Adrenal gland (tissue), 12 donors: ENCODE measurements around the gene IFT88. TPM values are rescaled to one million over a fixed set of nuclear protein-coding genes. Genes with fewer than 3 reads are reported as not detected.
A peak's percentile ranks its signal among the peaks of the same experiment; 100 is the strongest.

Experiments used
- DNase-seq, 7 donors: peaks; one replicate each; pipeline ENCODE4 v3.0.0-alpha.2; 2019 to 2020
- H3K27ac ChIP-seq, 5 donors: fragments of 200-600 bp; sonication (generic) in 4 of 5; 1 replicate in 3 of 5; 2 replicates in 2 of 5; pipeline versions ENCODE4 v1.5.1 to v1.8.0; 2016 to 2020; ENCODE audit warnings: mild to moderate bottlenecking in 1 of 5
- H3K27me3 ChIP-seq: fragments of 200-600 bp; 2 replicates; pipeline ENCODE4 v1.8.0; 2021
- H3K36me3 ChIP-seq, 2 donors: fragments of 200-600 bp; replicated peaks in 1 of 2; 1 replicate in 1 of 2; 2 replicates in 1 of 2; pipeline versions ENCODE4 v1.5.1 to v1.8.0; 2018 to 2022
- H3K4me1 ChIP-seq, 2 donors: fragments of 200-600 bp; replicated peaks in 1 of 2; 1 replicate in 1 of 2; 2 replicates in 1 of 2; pipeline versions ENCODE4 v1.5.1 to v1.8.0; 2018 to 2021
- H3K4me3 ChIP-seq, 4 donors: fragments of 200-600 bp; sonication (generic) in 3 of 4; one replicate each; pipeline ENCODE4 v1.5.1; 2016 to 2018
- H3K9me3 ChIP-seq, 3 donors: fragments of 200-600 bp; sonication (generic) in 1 of 3; replicated peaks in 1 of 3; 1 replicate in 2 of 3; 2 replicates in 1 of 3; pipeline versions ENCODE4 v1.5.1 to v1.8.0; 2016 to 2021
- POLR2A ChIP-seq, 2 donors: fragments of 450-650 bp; IDR thresholded peaks; one replicate each; pipeline ENCODE4 v1.6.1; 2017; ENCODE audit warnings: antibody characterized with exemption in 2 of 2, mild to moderate bottlenecking in 2 of 2, moderate library complexity in 1 of 2
- WGBS, 4 donors: extraction: QIAGEN DNeasy Blood & Tissue Kit in 2 of 4; methylation state at CpG; one replicate each; pipeline versions ENCODE4 v1.1.5 to v1.1.7; 2013 to 2017; 5-methylcytosine and 5-hydroxymethylcytosine counted together
- intact Hi-C, 2 donors: fragments of 100-400 bp; cut with DNase I; formaldehyde crosslinking; loops; one replicate each; pipeline versions ENCODE4 v1.14.1 to v1.15.0; 2022 to 2023
- polyA plus RNA-seq, 3 donors: library from polyadenylated mRNA; stranded (reverse); fragments of 200-250 nt in 2 of 3; fragments of 350-450 nt in 1 of 3; fragmentation: Illumina TruSeq in 1 of 3; extraction: RNeasy Lipid Tissue Mini Kit (QIAGEN cat#74804) in 1 of 3; gene quantifications; one replicate each; pipeline ENCODE4 v1.2.3, GENCODE V29; 2013 to 2014
- total RNA-seq, 9 donors: library from RNA; depleted of rRNA in 4 of 9; stranded (reverse); fragments of >200 nt in 4 of 9; fragments of 120-200 nt in 1 of 9; fragmentation: NEBNext Ultra II Directional in 1 of 9; extraction: Animal tissue kit (Norgen Biotek cat#: 25700) in 1 of 9; gene quantifications; one replicate each; pipeline versions ENCODE4 v1.1.0 to v1.2.4, GENCODE V29; 2013 to 2023
- TF ChIP-seq, protein P1 (sequence below), 6 experiments: fragments of 450-650 bp in 4 of 6; fragments of 200-600 bp in 2 of 6; sonication (generic) in 1 of 6; IDR thresholded peaks; 1 replicate in 5 of 6; 2 replicates in 1 of 6; pipeline versions ENCODE4 v1.5.1 to v1.8.0; 2016 to 2021; ENCODE audit warnings: antibody characterized with exemption in 6 of 6, mild to moderate bottlenecking in 2 of 6, moderate library complexity in 1 of 6
- donor health status: healthy with polysubstance abuse.
- donor health status: Bipolar disorder and iron deficiency.
- donor health status: DM: yes; HTN: yes; CAD: no.
- donor health status: DM: no; HTN: no; CAD: no.
- donor health status: DM: no; HTN: no; CAD: no.
- donor health status: DM: yes; HTN: yes; CAD: no.

Gene IFT88
- total and polyA plus RNA-seq, 12 donors: 7.0 to 22.9 (median 15.2) TPM

DNA sequence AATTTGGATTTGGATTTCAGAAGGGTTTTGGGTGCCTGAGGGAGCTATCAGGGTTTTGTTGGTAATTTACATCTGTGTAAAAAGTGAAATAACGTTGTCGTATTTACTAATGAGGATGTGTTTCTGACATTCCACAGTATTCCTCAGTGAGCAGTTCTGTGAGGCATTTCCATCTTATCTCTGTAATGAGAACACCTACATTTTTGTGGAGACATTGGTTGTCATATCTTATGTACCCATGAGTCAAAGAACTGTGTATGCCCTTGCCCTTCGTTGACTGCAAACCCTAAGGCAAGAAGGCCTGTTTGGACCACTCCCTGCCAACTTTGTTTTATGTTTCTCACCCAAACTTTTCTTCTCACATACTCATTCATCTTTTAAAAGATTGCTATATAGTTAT lies 122.3 kb downstream of the IFT88 start:
- WGBS, 4 donors: 93 to 98% (median 96%) methylated on average over 3 of the region's 3 CpGs
- intact Hi-C loops: no loop called here
- Histone ChIP-seq H3K27ac (no peak overlapping the region), H3K4me1 (no peaks in the 10 kb centered on the region), H3K9me3 (no peaks in the 10 kb centered on the region), H3K36me3 (no peaks in the 10 kb centered on the region), H3K27me3 (no peaks in the 10 kb centered on the region), H3K4me3 (no peak overlapping the region)
- TF ChIP-seq, protein P1, sequence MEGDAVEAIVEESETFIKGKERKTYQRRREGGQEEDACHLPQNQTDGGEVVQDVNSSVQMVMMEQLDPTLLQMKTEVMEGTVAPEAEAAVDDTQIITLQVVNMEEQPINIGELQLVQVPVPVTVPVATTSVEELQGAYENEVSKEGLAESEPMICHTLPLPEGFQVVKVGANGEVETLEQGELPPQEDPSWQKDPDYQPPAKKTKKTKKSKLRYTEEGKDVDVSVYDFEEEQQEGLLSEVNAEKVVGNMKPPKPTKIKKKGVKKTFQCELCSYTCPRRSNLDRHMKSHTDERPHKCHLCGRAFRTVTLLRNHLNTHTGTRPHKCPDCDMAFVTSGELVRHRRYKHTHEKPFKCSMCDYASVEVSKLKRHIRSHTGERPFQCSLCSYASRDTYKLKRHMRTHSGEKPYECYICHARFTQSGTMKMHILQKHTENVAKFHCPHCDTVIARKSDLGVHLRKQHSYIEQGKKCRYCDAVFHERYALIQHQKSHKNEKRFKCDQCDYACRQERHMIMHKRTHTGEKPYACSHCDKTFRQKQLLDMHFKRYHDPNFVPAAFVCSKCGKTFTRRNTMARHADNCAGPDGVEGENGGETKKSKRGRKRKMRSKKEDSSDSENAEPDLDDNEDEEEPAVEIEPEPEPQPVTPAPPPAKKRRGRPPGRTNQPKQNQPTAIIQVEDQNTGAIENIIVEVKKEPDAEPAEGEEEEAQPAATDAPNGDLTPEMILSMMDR (IDR thresholded peaks at IDR 0.05): no peak
- no peak for TF ChIP-seq POLR2A (IDR thresholded peaks at IDR 0.05)
- DNase-seq: no peak

DNA sequence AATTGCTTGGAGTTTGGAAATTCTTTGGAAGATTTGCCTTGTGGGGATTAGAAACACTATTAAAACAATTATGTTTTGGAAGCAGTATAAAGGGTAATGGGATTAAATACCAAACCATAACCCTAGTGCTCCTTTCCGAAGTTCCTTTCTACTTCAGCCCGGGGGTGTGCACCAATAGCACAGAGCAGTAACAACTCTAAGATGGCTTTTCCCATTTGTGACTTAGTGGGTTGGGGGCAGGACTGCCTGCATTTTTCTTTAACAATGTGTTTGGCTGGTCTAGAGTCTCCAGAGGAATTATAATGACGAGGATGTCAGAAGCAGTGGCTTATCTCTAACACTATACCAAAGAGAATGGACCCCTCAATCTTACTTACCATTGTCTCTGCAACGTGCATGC lies 124.7 kb downstream of the IFT88 start:
- intact Hi-C loops: no loop called here

DNA sequence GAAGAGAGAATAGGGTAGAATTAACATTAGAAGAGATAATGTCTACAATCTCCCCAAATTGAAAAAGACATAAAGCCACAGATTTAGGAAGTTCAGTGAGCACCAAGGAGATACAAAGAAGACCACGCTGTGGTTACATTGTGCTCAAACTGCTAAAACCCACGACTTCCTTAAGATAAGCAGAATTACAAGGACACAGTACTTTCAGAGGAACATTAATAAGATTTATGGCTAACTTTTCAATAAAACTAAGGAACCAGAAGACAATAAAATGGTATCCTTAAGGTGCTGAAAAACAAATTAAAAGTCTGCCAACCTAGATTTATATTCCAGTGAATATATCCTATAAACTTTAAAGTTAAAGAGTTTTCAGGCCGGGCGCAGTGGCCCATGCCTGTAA lies 129.1 kb downstream of the IFT88 start:
- 45 to 60% (median 53%) methylated on average over 4 of the region's 4 CpGs for WGBS, 4 donors
- Histone ChIP-seq H3K4me1 (no peaks in the 10 kb centered on the region), H3K27ac (no peak overlapping the region), H3K36me3 (no peaks in the 10 kb centered on the region), H3K27me3 (no peaks in the 10 kb centered on the region), H3K4me3 (no peak overlapping the region), H3K9me3 (no peaks in the 10 kb centered on the region)
- intact Hi-C loops: no loop called here
- TF ChIP-seq, protein P1 (IDR thresholded peaks at IDR 0.05): no peak
- no peak for TF ChIP-seq POLR2A (IDR thresholded peaks at IDR 0.05)
- no peak for DNase-seq

More for the DNA sequence above, 124.7 kb downstream of the IFT88 start:
- H3K4me3 ChIP-seq: no peak overlapping the region
- no peak overlapping the region for H3K27ac ChIP-seq
- TF ChIP-seq, protein P1 (IDR thresholded peaks at IDR 0.05): no peak
- TF ChIP-seq POLR2A (IDR thresholded peaks at IDR 0.05): no peak
- no peak for DNase-seq
- H3K27me3 ChIP-seq: no peaks in the 10 kb centered on the region
- no peaks in the 10 kb centered on the region for H3K4me1 ChIP-seq
- WGBS, 4 donors: 71 to 73% (median 72%) methylated on average over 4 of the region's 4 CpGs
- no peaks in the 10 kb centered on the region for H3K36me3 ChIP-seq
- H3K9me3 ChIP-seq: no peaks in the 10 kb centered on the region

DNA sequence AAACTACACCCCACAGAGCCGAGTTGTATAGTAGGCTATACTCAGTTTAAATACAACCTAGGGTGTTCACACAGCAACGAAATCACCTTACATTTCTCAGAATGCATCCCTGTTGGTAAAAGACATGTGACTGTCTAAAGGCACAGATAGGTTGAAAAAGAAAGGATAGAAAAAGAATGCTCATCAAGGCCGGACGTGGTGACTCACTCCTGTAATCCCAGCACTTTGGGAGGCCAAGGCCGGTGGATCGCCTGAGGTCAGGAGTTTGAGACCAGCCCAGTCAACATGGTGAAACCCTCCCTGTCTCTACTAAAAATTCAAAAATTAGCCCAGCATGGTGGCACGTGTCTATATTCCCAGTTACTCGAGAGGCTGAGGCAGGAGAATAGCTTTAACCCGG lies 132.8 kb downstream of the IFT88 start:
- Histone ChIP-seq H3K27ac (no peak overlapping the region), H3K9me3 (no peaks in the 10 kb centered on the region)

More for the DNA sequence above, 132.8 kb downstream of the IFT88 start:
- intact Hi-C loops: loop anchor here in 1 of 2 donors (10.0 kb wide), 1 partner anchor 205 kb away; no protein-coding TSS in a partner anchor
- 67 to 79% (median 71%) methylated on average over 9 of the region's 9 CpGs for WGBS, 4 donors
- no peaks in the 10 kb centered on the region for H3K36me3 ChIP-seq
- H3K4me1 ChIP-seq: peaks cover 0 to 13% of the 10 kb centered on the region in 2 donors
- TF ChIP-seq, protein P1 (IDR thresholded peaks at IDR 0.05): no peak
- TF ChIP-seq POLR2A (IDR thresholded peaks at IDR 0.05): no peak
- no peak overlapping the region for H3K4me3 ChIP-seq
- H3K27me3 ChIP-seq: no peaks in the 10 kb centered on the region
- peak in 1 of 7 donors; percentile 29 for DNase-seq
